Germinal center (tissue), 1 donor: ENCODE measurements around the gene MRPS22.

ENCODE experiments used
- DNase-seq: peaks from one replicate; pipeline ENCODE4 v3.0.0; 2012; ENCODE audit warnings: mixed read lengths, low spot score

Gene MRPS22

GRCh38 chr3:139343895-139344856, at the start of gene MRPS22:
Gene MRPS22 (plus strand): TSS chr3:139344020. CDS start chr3:139344027, 7 bp downstream.
- peak; percentile 90 for DNase-seq

- DNase-seq, result no peak
Measured at GRCh38 chr3:139295040-139295439, 48.8 kb upstream of the MRPS22 start.

DNA sequence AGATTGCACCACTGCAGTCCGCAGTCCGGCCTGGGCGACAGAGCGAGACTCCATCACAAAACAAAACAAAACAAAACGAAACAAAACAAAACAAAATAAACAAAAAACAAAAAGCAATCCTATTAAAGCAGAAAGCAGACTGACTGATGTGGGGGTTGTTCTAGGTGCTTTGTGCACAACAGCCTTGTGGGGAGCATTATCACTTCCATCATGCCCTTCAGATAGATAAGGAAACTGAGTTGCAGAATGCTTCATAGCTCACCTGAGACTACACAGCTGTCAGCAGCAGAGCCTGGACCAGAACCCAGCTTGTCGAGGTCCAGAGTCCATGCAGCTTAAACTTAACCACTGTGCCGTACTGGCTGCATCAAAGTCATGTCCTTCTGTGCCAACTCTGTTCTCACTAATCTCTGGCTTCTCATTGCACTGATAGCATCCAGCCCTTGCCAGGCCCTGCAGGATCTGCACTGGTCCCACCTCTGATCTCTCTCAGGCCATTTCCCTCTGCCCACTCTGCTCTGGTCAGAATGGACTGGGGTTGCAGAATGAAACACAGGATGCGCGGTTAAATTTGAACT, 47.6 kb upstream of the MRPS22 start:
- no peak for DNase-seq

DNA sequence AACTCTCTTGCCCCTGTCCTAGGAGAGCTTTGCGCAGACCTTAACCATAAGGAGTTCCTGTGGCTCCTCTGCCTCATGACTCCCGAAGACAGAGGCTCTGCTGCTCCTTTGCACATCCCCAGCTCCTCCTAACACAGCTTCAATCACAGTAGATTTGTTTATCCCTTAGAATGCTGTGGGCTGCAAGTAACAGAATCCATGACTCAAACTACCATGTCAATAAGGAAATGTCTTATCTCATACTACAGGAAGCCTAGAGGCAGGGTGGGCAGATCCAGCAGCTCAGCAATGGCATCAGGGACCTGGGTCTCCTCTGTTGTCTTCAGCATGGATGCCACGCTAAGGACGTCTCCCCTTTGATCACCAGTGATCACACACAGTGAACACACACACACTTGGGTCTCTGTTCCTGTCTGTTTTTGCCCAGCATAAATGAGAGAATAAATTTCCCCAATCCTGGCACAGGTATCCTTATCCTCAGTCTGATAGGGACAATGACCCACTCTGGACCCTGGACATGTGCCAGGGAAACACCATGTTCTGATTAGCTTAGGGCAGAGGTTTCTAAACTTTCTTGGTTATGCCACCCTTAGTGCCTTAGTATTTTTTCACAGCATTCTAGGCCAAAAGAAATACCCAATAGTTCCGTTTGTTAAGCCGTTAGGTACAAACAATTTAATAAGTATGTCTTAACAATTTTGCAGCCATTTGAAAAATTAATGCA, 46.1 kb upstream of the MRPS22 start:
- no peak for DNase-seq

DNA sequence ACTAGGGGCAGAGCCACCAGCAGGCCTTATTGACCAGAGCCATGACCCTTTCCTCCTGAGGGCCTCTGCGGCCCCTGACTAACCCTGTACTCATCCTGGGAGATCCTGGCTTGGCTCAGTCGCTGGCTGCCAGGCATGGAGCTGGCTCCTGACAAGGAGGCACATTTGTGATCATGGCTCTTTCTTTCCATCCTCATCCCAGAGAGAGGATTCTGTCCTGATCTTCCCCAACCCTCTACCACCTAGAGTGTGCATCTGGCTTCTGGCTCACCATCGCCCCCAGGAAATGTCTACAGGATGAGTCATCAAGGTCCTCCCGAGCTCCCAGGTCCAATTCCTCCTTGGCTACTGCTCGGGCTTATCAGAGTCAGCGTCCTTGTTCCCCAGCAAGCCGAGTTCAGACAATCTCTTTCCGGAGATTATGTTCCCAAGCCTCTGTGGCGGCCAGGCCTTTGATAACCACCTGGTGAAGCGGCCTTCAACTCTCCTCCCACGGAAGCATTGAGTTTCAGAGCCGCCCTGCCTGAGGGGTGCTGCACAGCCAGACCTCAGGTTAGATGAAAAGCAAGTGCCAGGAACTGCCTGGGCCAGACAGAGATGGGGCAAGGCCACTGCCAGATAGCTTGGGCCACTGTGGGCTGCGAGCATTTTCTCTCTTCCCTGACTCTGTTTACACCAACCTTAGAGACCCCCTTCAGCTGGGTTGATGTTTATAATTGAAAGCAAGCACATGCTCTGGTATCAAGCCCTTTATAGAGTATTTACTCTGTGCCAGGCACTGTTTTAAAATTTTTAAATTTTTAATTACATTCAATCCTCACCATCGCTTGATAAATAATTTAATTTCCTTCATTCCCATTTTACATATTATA, 44.3 kb upstream of the MRPS22 start:
- DNase-seq, result no peak

DNA sequence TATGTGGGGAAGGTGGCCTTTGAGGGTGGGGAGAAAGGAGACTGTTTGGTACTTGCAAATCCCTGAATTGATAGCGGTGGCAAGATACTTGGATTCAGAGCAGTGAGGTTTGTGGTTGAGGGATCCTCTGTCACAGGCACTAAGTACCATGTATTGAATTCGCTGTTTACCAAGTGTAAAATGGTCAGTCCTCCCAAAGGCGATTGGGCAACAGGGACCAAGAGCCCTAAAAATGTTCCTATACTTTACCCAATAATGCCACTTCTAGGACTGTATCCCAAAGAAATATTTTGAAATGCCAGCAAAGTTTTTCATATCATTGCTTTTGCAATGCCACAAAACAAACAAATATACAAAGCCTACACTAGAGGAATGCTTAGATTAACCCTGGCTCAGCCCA, 43.4 kb upstream of the MRPS22 start:
- DNase-seq, result no peak

- no peak for DNase-seq
Measured at GRCh38 chr3:139301183-139301582, 42.6 kb upstream of the MRPS22 start.

GRCh38 chr3:139301654-139302053, 42.2 kb upstream of the MRPS22 start:
- DNase-seq, result no peak

- no peak for DNase-seq
Measured at GRCh38 chr3:139302084-139302800, 41.6 kb upstream of the MRPS22 start.

- no peak for DNase-seq
Measured at GRCh38 chr3:139302801-139303113, 41.1 kb upstream of the MRPS22 start.

DNA sequence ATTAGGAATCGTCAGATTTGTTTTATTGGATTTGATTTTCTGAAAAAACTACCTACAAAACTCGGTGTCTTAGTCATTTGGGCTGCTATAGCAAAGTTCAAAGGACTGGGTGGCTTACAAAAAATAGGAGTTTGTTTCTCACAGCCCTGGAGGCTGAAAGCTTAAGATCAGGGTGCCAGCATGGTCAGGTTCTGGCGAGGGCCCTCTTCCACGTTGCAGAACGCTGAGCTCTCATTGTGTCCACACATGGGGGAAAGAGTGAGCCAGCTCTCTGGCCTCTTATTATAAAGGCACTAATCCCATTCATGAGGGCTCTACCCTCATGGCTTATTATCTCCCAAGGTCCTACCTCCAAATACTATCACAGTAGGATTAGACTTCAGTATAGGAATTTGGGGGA, 40.6 kb upstream of the MRPS22 start:
- DNase-seq, result no peak

GRCh38 chr3:139304383-139304782, 39.4 kb upstream of the MRPS22 start:
- no peak for DNase-seq

- DNase-seq, result no peak
Measured at GRCh38 chr3:139306078-139306477, 37.7 kb upstream of the MRPS22 start.

- DNase-seq, result no peak
Measured at GRCh38 chr3:139307072-139307491, 36.7 kb upstream of the MRPS22 start.

DNA sequence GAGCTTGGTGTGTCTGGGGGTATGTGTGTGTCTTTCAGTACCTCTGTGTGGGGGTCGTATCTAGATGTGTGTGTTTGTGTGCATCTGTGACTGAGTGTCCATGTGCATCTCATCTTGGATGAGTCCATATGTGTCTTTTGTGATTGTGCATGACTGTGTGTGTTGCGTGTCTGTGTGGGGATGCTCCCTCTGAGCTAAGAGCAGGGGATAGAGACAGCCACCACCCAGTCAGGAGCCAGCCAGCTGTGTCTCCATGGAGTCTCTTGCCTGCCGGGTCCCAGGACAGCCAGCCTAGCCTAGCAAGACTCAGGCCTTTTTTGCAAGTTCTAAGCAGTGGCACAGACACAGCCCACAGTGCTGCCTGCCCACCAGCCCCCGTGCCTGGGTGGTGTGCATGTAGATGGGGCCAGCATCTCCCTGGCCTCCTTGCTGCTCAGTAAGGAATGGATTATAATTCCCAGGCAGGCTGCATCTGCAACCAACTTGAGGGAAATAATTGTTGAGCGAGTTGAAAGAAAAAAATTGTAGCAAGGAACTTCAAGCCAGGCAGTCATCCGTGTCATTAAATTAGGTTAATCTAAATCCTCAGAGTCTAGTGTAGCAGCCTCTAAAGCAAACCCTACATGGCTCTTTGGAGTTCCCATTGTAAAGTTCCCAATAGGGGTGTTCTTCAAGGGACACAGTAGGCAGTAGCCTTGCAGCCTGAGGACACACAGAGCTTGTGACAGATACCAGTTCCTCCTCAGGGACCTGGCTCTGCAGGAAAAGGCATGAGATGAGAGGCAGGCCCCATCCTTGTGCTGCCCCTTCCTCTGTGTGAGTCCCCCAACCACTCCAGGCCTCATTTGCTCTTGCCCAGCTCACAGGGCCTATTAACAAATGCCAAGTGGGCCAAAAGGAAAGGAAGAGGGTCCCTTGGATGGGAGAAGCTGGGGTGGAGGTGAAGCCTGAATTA, 35.9 kb upstream of the MRPS22 start:
- DNase-seq, result no peak

DNA sequence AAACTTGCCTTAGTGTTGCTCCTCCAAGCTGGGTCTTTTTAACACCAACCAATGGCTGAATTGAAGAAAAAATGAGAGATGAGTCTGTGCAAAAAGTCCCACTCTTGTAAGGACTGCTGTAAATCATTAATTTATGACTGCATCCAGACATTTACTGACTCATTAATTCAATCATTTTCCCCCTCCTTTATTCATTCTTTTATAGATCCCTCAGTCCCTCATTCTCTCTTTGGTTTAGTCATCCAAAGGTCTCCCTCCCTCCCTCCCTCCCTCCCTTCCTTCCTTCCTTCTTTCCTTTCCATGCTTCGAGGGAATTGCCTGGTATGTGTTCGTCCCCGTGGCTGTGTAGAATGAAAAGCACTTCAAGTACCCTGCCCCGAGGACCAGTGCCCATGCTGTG, 35.3 kb upstream of the MRPS22 start:
- no peak for DNase-seq

DNA sequence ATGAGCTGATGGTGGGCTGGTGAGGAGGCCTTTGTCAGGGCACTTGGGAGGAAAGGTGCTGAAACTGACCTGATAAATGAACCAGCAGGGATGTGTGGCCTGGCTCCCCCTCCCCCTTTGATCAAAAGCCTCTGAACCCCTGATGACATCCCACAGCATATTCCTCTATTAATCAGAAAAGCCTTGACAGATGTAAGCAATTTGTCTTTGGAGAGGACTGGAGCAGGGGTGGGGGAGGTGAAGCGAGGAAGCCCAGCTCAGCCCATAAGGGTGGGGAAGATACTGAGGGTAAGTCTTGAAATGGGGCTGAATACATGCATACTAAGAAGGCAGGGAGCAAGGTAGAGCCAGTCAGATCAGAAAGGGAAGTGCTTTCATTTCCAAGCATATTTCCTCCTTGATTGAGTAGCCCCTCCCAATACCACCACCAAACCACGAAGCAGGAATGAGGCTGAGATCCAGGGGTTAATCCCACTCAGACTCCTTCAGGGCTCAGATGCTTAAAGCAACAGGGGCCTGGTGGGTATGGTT, 34.7 kb upstream of the MRPS22 start:
- DNase-seq, result no peak

DNA sequence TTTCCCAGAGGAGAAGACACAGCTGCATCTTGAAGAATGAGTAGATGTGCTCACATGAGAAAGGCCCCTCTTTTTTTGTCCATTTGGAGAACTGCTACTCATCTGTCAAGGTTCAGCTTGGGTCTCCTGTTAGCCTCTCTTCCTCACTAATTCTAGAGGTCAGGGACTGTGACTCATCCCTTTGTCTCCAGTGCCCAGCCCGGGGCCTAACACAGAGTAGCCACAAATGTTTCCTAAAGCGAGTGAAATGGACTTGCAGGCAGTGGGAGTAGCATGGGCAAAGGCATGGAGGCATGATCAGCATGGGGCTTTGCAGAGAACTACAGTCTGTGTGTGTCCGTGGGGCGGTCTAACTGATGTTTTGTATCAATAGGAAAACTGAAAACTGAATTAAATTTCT, 33.9 kb upstream of the MRPS22 start:
- DNase-seq, result no peak

DNA sequence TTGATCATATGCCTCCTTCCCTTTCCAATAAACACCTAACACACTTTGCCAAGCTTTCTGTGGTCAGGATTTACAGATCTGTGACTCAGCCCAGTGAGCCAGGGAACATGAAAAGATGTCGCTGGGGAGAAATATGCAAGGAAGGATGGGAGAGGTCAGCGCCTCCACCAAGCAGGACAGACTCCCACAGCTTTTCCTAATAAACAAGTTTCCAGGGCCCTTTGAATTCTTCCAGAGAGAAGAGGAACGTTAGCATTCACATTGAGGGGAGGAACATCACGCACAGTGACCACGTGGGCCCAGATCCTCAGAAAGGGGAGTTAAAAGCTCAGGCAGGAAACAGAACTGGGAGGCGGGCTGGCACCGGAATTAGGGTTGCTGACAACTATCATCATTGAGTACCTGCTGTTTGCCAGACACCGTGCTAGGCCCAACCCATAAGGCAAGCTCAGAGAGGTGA, 33.3 kb upstream of the MRPS22 start:
- no peak for DNase-seq

GRCh38 chr3:139311557-139311956, 32.3 kb upstream of the MRPS22 start:
- DNase-seq, result no peak
